Mammary epithelial cell (primary cell): ENCODE results near the gene TRA2B.

Experiments
- EZH2 ChIP-seq: IDR thresholded peaks from 2 replicates; pipeline ENCODE4 v1.6.1; 2012; ENCODE audit warnings: low read length, inconsistent platforms, borderline replicate concordance
- TF ChIP-seq, protein P1 (sequence below), 2 donors: IDR thresholded peaks in 1 of 2; conservative IDR thresholded peaks in 1 of 2; 2 replicates each; pipeline ENCODE4 v1.5.1; 2011 to 2012; ENCODE audit warnings: inconsistent platforms in 2 of 2, low read length in 2 of 2, mild to moderate bottlenecking in 2 of 2, control low read depth in 1 of 2, low read depth in 1 of 2; ENCODE audit not compliant: insufficient read depth in 1 of 2; ENCODE audit errors: extremely low read depth in 1 of 2

- TF ChIP-seq, protein P1, sequence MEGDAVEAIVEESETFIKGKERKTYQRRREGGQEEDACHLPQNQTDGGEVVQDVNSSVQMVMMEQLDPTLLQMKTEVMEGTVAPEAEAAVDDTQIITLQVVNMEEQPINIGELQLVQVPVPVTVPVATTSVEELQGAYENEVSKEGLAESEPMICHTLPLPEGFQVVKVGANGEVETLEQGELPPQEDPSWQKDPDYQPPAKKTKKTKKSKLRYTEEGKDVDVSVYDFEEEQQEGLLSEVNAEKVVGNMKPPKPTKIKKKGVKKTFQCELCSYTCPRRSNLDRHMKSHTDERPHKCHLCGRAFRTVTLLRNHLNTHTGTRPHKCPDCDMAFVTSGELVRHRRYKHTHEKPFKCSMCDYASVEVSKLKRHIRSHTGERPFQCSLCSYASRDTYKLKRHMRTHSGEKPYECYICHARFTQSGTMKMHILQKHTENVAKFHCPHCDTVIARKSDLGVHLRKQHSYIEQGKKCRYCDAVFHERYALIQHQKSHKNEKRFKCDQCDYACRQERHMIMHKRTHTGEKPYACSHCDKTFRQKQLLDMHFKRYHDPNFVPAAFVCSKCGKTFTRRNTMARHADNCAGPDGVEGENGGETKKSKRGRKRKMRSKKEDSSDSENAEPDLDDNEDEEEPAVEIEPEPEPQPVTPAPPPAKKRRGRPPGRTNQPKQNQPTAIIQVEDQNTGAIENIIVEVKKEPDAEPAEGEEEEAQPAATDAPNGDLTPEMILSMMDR (conservative IDR thresholded peaks at IDR 0.05 in 1 of 2, IDR thresholded peaks at IDR 0.05 in 1 of 2; ENCODE audit: extremely low read depth in 1 of 2, insufficient read depth in 1 of 2, low read depth in 1 of 2, low read length in 2 of 2): no peak
- no peak for TF ChIP-seq EZH2
Measured at GRCh38 chr3:185929192-185930151, 8.3 kb downstream of the TRA2B start.
